Measurements from ENCODE around the gene COL26A1. TPM values are rescaled to one million over a fixed set of nuclear protein-coding genes. Genes with fewer than 3 reads are reported as not detected.

The COL26A1 gene
- total and polyA plus RNA-seq, 2 donors, result 0.41 to 3.0 TPM

- no peaks in the 10 kb centered on the region for H3K4me1 ChIP-seq (ENCODE audit: control insufficient read depth in 2 of 2, insufficient read depth in 2 of 2, low read length in 2 of 2)
- H3K4me3 ChIP-seq (ENCODE audit: low read length in 2 of 2), result no peak overlapping the region
- H3K9me3 ChIP-seq (ENCODE audit: control insufficient read depth in 2 of 2, insufficient read depth in 1 of 2, low read length in 1 of 2), result no peaks in the 10 kb centered on the region
- no peak for DNase-seq (ENCODE audit: low read depth in 6 of 9, low spot score in 9 of 9)
- H3K36me3 ChIP-seq (ENCODE audit: control insufficient read depth in 2 of 2, insufficient read depth in 2 of 2, low read length in 1 of 2), result no peaks in the 10 kb centered on the region
- peaks cover 0 to 28% of the 10 kb centered on the region in 2 donors for H3K27me3 ChIP-seq (ENCODE audit: control insufficient read depth in 2 of 2, insufficient read depth in 1 of 2, low read length in 1 of 2)
- H3K27ac ChIP-seq (ENCODE audit: low read depth in 1 of 2, low read length in 1 of 2), result no peak overlapping the region
These were observed 34.6 kb downstream of the COL26A1 start for GRCh38 chr7:101397243-101397642.

GRCh38 chr7:101397770-101398324, 35.2 kb downstream of the COL26A1 start:
- H3K4me3 ChIP-seq (ENCODE audit: low read length in 2 of 2), result no peak overlapping the region
- H3K27me3 ChIP-seq (ENCODE audit: control insufficient read depth in 2 of 2, insufficient read depth in 1 of 2, low read length in 1 of 2), result peaks cover 0 to 32% of the 10 kb centered on the region in 2 donors
- WGBS, result 94% methylated on average over 1 of the region's 1 CpG
- H3K27ac ChIP-seq (ENCODE audit: low read depth in 1 of 2, low read length in 1 of 2), result no peak overlapping the region
- no peaks in the 10 kb centered on the region for H3K4me1 ChIP-seq (ENCODE audit: control insufficient read depth in 2 of 2, insufficient read depth in 2 of 2, low read length in 2 of 2)
- no peaks in the 10 kb centered on the region for H3K36me3 ChIP-seq (ENCODE audit: control insufficient read depth in 2 of 2, insufficient read depth in 2 of 2, low read length in 1 of 2)
- H3K9me3 ChIP-seq (ENCODE audit: control insufficient read depth in 2 of 2, insufficient read depth in 1 of 2, low read length in 1 of 2), result no peaks in the 10 kb centered on the region
- DNase-seq (ENCODE audit: low read depth in 6 of 9, low spot score in 9 of 9), result no peak

GRCh38 chr7:101398396-101399289, 36.0 kb downstream of the COL26A1 start:
- no peaks in the 10 kb centered on the region for H3K4me1 ChIP-seq (ENCODE audit: control insufficient read depth in 2 of 2, insufficient read depth in 2 of 2, low read length in 2 of 2)
- H3K4me3 ChIP-seq (ENCODE audit: low read length in 2 of 2), result no peak overlapping the region
- no peaks in the 10 kb centered on the region for H3K36me3 ChIP-seq (ENCODE audit: control insufficient read depth in 2 of 2, insufficient read depth in 2 of 2, low read length in 1 of 2)
- no peaks in the 10 kb centered on the region for H3K9me3 ChIP-seq (ENCODE audit: control insufficient read depth in 2 of 2, insufficient read depth in 1 of 2, low read length in 1 of 2)
- no peak for DNase-seq (ENCODE audit: low read depth in 6 of 9, low spot score in 9 of 9)
- 90% methylated on average over 22 of the region's 22 CpGs for WGBS
- peaks cover 0 to 35% of the 10 kb centered on the region in 2 donors for H3K27me3 ChIP-seq (ENCODE audit: control insufficient read depth in 2 of 2, insufficient read depth in 1 of 2, low read length in 1 of 2)
- no peak overlapping the region for H3K27ac ChIP-seq (ENCODE audit: low read depth in 1 of 2, low read length in 1 of 2)

- Histone ChIP-seq H3K27ac (ENCODE audit: low read depth in 1 of 2, low read length in 1 of 2) (no peak overlapping the region), H3K4me1 (ENCODE audit: control insufficient read depth in 2 of 2, insufficient read depth in 2 of 2, low read length in 2 of 2) (no peaks in the 10 kb centered on the region), H3K9me3 (ENCODE audit: control insufficient read depth in 2 of 2, insufficient read depth in 1 of 2, low read length in 1 of 2) (no peaks in the 10 kb centered on the region), H3K27me3 (ENCODE audit: control insufficient read depth in 2 of 2, insufficient read depth in 1 of 2, low read length in 1 of 2) (peaks cover 0 to 39% of the 10 kb centered on the region in 2 donors), H3K4me3 (ENCODE audit: low read length in 2 of 2) (no peak overlapping the region), H3K36me3 (ENCODE audit: control insufficient read depth in 2 of 2, insufficient read depth in 2 of 2, low read length in 1 of 2) (no peaks in the 10 kb centered on the region)
- DNase-seq (ENCODE audit: low read depth in 6 of 9, low spot score in 9 of 9), result no peak
- 92% methylated on average over 6 of the region's 6 CpGs for WGBS
These were observed 37.1 kb downstream of the COL26A1 start for GRCh38 chr7:101399759-101400158.

DNA sequence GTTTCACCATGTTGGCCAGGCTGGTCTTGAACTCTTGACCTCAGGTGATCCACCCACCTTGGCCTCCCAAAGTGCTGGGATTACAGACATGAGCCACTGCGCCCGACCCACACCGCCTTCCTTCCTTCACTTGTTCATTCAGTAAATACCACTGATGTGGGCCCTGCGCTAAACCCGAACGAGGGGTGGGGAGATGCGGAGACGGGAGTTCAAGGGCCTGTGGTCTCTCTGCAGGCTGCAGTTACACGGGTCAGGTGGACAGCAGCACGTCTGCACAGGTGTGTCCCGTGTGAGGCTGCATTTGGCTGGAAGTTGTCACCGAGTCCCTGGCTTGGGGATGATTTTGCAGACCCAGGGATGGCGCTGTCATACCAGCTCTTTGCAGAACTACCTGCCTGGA, 38.1 kb downstream of the COL26A1 start:
- DNase-seq (ENCODE audit: low read depth in 6 of 9, low spot score in 9 of 9), result no peak
- no peak overlapping the region for H3K4me3 ChIP-seq (ENCODE audit: low read length in 2 of 2)
- H3K4me1 ChIP-seq (ENCODE audit: control insufficient read depth in 2 of 2, insufficient read depth in 2 of 2, low read length in 2 of 2), result no peaks in the 10 kb centered on the region
- H3K36me3 ChIP-seq (ENCODE audit: control insufficient read depth in 2 of 2, insufficient read depth in 2 of 2, low read length in 1 of 2), result no peaks in the 10 kb centered on the region
- H3K27me3 ChIP-seq (ENCODE audit: control insufficient read depth in 2 of 2, insufficient read depth in 1 of 2, low read length in 1 of 2), result peaks cover 0 to 42% of the 10 kb centered on the region in 2 donors
- H3K9me3 ChIP-seq (ENCODE audit: control insufficient read depth in 2 of 2, insufficient read depth in 1 of 2, low read length in 1 of 2), result no peaks in the 10 kb centered on the region
- no peak overlapping the region for H3K27ac ChIP-seq (ENCODE audit: low read depth in 1 of 2, low read length in 1 of 2)
- 93% methylated on average over 13 of the region's 13 CpGs for WGBS

- Histone ChIP-seq H3K27ac (ENCODE audit: low read depth in 1 of 2, low read length in 1 of 2) (no peak overlapping the region), H3K9me3 (ENCODE audit: control insufficient read depth in 2 of 2, insufficient read depth in 1 of 2, low read length in 1 of 2) (no peaks in the 10 kb centered on the region), H3K4me3 (ENCODE audit: low read length in 2 of 2) (no peak overlapping the region), H3K4me1 (ENCODE audit: control insufficient read depth in 2 of 2, insufficient read depth in 2 of 2, low read length in 2 of 2) (no peaks in the 10 kb centered on the region), H3K36me3 (ENCODE audit: control insufficient read depth in 2 of 2, insufficient read depth in 2 of 2, low read length in 1 of 2) (no peaks in the 10 kb centered on the region), H3K27me3 (ENCODE audit: control insufficient read depth in 2 of 2, insufficient read depth in 1 of 2, low read length in 1 of 2) (peaks cover 0 to 43% of the 10 kb centered on the region in 2 donors)
- no peak for DNase-seq (ENCODE audit: low read depth in 6 of 9, low spot score in 9 of 9)
- 86% methylated on average over 7 of the region's 7 CpGs for WGBS
These were observed 38.9 kb downstream of the COL26A1 start for GRCh38 chr7:101401390-101402080.

DNA sequence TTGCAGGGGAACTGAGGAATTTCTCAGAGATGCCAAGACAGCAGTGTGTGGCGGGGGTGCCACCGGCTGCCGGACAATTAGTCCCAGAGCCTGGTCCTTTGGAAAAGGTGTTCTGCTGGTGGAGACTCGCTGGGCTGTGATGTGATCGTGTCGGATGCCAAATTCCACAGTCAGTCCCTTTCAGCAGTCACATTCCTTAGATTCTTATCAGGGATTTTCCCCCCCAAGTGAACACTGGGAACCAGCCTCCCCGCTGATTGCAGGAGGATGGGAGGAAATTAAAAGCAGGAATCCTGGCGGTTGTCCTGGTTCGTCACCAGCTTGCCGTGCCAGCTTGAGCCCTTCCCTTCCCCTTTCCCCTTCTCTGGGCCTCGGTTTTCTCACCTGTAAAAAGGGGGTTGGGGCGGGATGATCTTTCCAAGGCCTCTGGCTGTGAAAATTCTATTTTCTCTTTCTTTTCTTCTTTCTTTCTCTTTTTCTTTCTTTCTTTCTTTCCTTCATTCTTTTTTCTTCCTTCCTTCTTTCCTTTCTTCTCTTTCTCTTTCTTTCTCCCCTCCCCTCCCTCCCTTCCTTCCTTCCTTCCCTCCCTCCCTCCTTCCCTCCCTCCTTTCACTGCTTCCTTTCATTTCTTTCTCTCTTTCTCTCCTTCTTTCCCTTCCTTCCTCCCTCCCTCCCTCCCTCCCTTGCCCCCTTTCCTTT, 39.6 kb downstream of the COL26A1 start:
- no peaks in the 10 kb centered on the region for H3K4me1 ChIP-seq (ENCODE audit: control insufficient read depth in 2 of 2, insufficient read depth in 2 of 2, low read length in 2 of 2)
- no peak overlapping the region for H3K4me3 ChIP-seq (ENCODE audit: low read length in 2 of 2)
- H3K27ac ChIP-seq (ENCODE audit: low read depth in 1 of 2, low read length in 1 of 2), result no peak overlapping the region
- peaks cover 0 to 41% of the 10 kb centered on the region in 2 donors for H3K27me3 ChIP-seq (ENCODE audit: control insufficient read depth in 2 of 2, insufficient read depth in 1 of 2, low read length in 1 of 2)
- no peaks in the 10 kb centered on the region for H3K36me3 ChIP-seq (ENCODE audit: control insufficient read depth in 2 of 2, insufficient read depth in 2 of 2, low read length in 1 of 2)
- no peaks in the 10 kb centered on the region for H3K9me3 ChIP-seq (ENCODE audit: control insufficient read depth in 2 of 2, insufficient read depth in 1 of 2, low read length in 1 of 2)
- no peak for DNase-seq (ENCODE audit: low read depth in 6 of 9, low spot score in 9 of 9)
- WGBS, result 78% methylated on average over 12 of the region's 12 CpGs

- Histone ChIP-seq H3K4me3 (ENCODE audit: low read length in 2 of 2) (no peak overlapping the region), H3K4me1 (ENCODE audit: control insufficient read depth in 2 of 2, insufficient read depth in 2 of 2, low read length in 2 of 2) (no peaks in the 10 kb centered on the region), H3K36me3 (ENCODE audit: control insufficient read depth in 2 of 2, insufficient read depth in 2 of 2, low read length in 1 of 2) (no peaks in the 10 kb centered on the region), H3K9me3 (ENCODE audit: control insufficient read depth in 2 of 2, insufficient read depth in 1 of 2, low read length in 1 of 2) (no peaks in the 10 kb centered on the region), H3K27me3 (ENCODE audit: control insufficient read depth in 2 of 2, insufficient read depth in 1 of 2, low read length in 1 of 2) (peaks cover 0 to 40% of the 10 kb centered on the region in 2 donors), H3K27ac (ENCODE audit: low read depth in 1 of 2, low read length in 1 of 2) (no peak overlapping the region)
- no peak for DNase-seq (ENCODE audit: low read depth in 6 of 9, low spot score in 9 of 9)
- 92% methylated on average over 6 of the region's 6 CpGs for WGBS
These were observed 40.2 kb downstream of the COL26A1 start for GRCh38 chr7:101402835-101403234.

All from thymus (tissue), 11 donors.